Erythroblast (primary cell): Measurements from ENCODE around the gene CRYBG1.

ENCODE experiments used
- GATA1 ChIP-seq: IDR thresholded peaks from 2 replicates; pipeline ENCODE4 v1.6.1; 2011; ENCODE audit warnings: low read depth, mild to moderate bottlenecking, control low read depth, low read length, moderate library complexity
- POLR2A ChIP-seq: IDR thresholded peaks from 2 replicates; pipeline ENCODE4 v1.6.1; 2011; ENCODE audit warnings: mild to moderate bottlenecking, low read length

DNA sequence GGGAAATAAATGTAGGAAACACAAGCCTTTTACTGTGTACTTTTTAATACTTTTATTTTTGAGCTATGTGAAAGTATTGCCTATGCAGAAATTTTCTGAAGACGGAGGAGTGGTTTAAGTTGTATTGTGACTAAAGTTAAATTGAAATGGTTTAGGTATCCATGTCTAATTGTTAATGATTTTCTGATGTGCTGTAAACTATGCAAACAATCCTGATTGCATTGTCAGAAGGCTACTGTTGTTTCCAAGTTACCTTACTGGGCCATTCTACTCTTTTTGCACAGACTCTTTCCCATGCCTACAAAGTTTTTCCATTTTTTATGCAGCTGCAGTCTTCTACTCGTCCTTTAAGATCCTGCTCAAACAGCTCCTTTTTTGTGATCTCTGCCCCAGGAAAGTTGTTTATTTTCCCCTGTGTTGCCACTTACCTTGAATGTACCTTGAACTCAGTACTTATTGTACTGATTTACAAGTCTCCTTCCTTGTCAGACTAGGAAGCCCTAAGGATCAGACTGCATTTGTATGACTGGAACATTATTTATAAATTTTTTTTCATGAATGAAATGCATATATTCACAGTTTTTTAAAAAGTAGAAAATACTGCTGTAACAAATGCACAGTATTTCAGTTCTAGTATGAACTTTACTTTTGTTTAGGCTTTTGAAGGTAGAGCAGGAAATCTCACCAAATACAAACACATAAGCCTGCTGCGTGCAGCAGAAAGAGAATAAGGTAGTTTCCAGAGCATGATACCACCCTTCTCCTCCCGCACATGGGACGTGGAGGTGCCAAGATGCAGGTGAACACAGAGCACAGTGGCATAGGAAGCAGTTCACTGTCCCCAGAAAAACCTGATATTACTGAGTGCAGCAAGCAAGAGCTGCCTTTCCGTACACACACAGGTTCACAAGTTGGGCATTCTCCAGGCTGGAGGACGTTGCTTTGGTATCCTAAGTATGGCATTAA lies 97.8 kb downstream of the CRYBG1 start:
- no peak for TF ChIP-seq POLR2A
- no peak for TF ChIP-seq GATA1
